GM23338 (cell line): Measurements from ENCODE around the gene SETBP1. TPM values are rescaled to one million over a fixed set of nuclear protein-coding genes. Genes with fewer than 3 reads are reported as not detected.

ENCODE experiments used
- ATAC-seq: fragments of 200-7000 bp; cut with Tn5 transposase; 3 replicates; pipeline ENCODE4 v1.9.1; 2020
- DNase-seq: peaks from one replicate; pipeline ENCODE4 v3.0.0-alpha.2; 2015; ENCODE audit warnings: low spot score
- H2AFZ ChIP-seq: fragments of 200-600 bp; sonication (generic); 2 replicates; pipeline ENCODE4 v1.8.0; 2016; ENCODE audit warnings: antibody characterized with exemption, mild to moderate bottlenecking, moderate library complexity
- H3F3A ChIP-seq: fragments of 200-600 bp; sonication (generic); replicated peaks from 2 replicates; pipeline ENCODE4 v1.8.0; 2017; ENCODE audit warnings: antibody characterized with exemption, mixed run types, low read depth
- H3K27ac ChIP-seq: fragments of 200-600 bp; sonication (generic); 2 replicates; pipeline ENCODE4 v1.6.1; 2016; ENCODE audit warnings: low read depth
- H3K27me3 ChIP-seq: fragments of 200-600 bp; sonication (generic); 2 replicates; pipeline ENCODE4 v1.8.0; 2016; ENCODE audit warnings: mild to moderate bottlenecking, mixed run types, moderate library complexity; ENCODE audit not compliant: insufficient read depth
- H3K36me3 ChIP-seq: fragments of 200-600 bp; sonication (generic); 2 replicates; pipeline ENCODE4 v1.8.0; 2016; ENCODE audit warnings: mild to moderate bottlenecking; ENCODE audit not compliant: insufficient read depth
- H3K4me1 ChIP-seq: fragments of 200-600 bp; sonication (generic); 2 replicates; pipeline ENCODE4 v1.8.0; 2016; ENCODE audit warnings: mild to moderate bottlenecking, moderate library complexity; ENCODE audit not compliant: insufficient read depth
- H3K4me2 ChIP-seq: fragments of 200-600 bp; sonication (generic); 2 replicates; pipeline ENCODE4 v1.7.1; 2017; ENCODE audit warnings: mixed run types
- H3K4me3 ChIP-seq: fragments of 200-600 bp; sonication (generic); 2 replicates; pipeline ENCODE4 v1.6.1; 2016; ENCODE audit warnings: mixed run types
- H3K79me2 ChIP-seq: fragments of 200-600 bp; sonication (generic); replicated peaks from 2 replicates; pipeline ENCODE4 v1.8.0; 2017; ENCODE audit warnings: mild to moderate bottlenecking; ENCODE audit not compliant: insufficient read depth
- H3K9me2 ChIP-seq: fragments of 200-600 bp; sonication (generic); 2 replicates; pipeline ENCODE4 v1.8.0; 2017; ENCODE audit not compliant: insufficient read depth
- H4K20me1 ChIP-seq: fragments of 200-600 bp; sonication (generic); replicated peaks from 2 replicates; pipeline ENCODE4 v1.8.0; 2017; ENCODE audit warnings: mild to moderate bottlenecking; ENCODE audit not compliant: insufficient read depth
- H3K27ac Mint-ChIP-seq: 2 replicates; pipeline ENCODE4 v1.8.0; 2020; ENCODE audit warnings: inconsistent platforms, mild to moderate bottlenecking, moderate library complexity, mixed read lengths
- H3K27me3 Mint-ChIP-seq: 3 replicates; pipeline ENCODE4 v1.8.0; 2022; ENCODE audit warnings: low read depth, mild to moderate bottlenecking, moderate library complexity, mixed read lengths, inconsistent platforms; ENCODE audit not compliant: insufficient read depth, poor library complexity
- H3K36me3 Mint-ChIP-seq: 3 replicates; pipeline ENCODE4 v1.8.0; 2021; ENCODE audit warnings: low read depth, mild to moderate bottlenecking, inconsistent platforms, moderate library complexity, mixed read lengths
- H3K4me1 Mint-ChIP-seq: 3 replicates; pipeline ENCODE4 v1.8.0; 2020; ENCODE audit warnings: mild to moderate bottlenecking, inconsistent platforms, mixed read lengths
- H3K4me3 Mint-ChIP-seq: 3 replicates; pipeline ENCODE4 v1.8.0; 2021; ENCODE audit warnings: moderate library complexity, mild to moderate bottlenecking, inconsistent platforms, mixed read lengths
- H3K9me3 Mint-ChIP-seq: 3 replicates; pipeline ENCODE4 v1.8.0; 2020; ENCODE audit warnings: moderate library complexity, mild to moderate bottlenecking, inconsistent platforms, mixed read lengths
- CREB1 ChIP-seq: fragments of 250-450 bp; sonication (Bioruptor Pico); IDR thresholded peaks from 2 replicates; pipeline ENCODE4 v1.5.0; 2020; ENCODE audit warnings: low read depth, mild to moderate bottlenecking, moderate library complexity
- CTCF ChIP-seq, 2 experiments: fragments of 200-600 bp in 1 of 2; sonication (generic) in 1 of 2; conservative IDR thresholded peaks; 2 replicates each; pipeline versions ENCODE4 v1.5.1 to v1.6.1; 2016 to 2017; ENCODE audit warnings: antibody characterized with exemption in 2 of 2, low read depth in 2 of 2, mild to moderate bottlenecking in 2 of 2, moderate library complexity in 1 of 2
- ETS1 ChIP-seq: IDR thresholded peaks from 2 replicates; pipeline ENCODE4 v1.6.1; 2016; ENCODE audit warnings: antibody characterized with exemption
- EZH2 ChIP-seq: fragments of 200-600 bp; sonication (generic); IDR thresholded peaks from one replicate; pipeline ENCODE4 v1.8.0; 2017; ENCODE audit warnings: antibody characterized with exemption, mild to moderate bottlenecking, low read depth; ENCODE audit not compliant: unreplicated experiment
- EZH2phosphoT487 ChIP-seq: fragments of 200-600 bp; sonication (generic); IDR thresholded peaks from one replicate; pipeline ENCODE4 v1.8.1; 2018; ENCODE audit warnings: antibody characterized with exemption; ENCODE audit not compliant: unreplicated experiment
- JUNB ChIP-seq: IDR thresholded peaks from one replicate; pipeline ENCODE4 v1.6.1; 2016; ENCODE audit warnings: antibody characterized with exemption; ENCODE audit not compliant: unreplicated experiment
- NANOG ChIP-seq: IDR thresholded peaks from 2 replicates; pipeline ENCODE4 v1.6.1; 2016; ENCODE audit warnings: antibody characterized with exemption, borderline replicate concordance
- POLR2AphosphoS5 ChIP-seq: IDR thresholded peaks from 2 replicates; pipeline ENCODE4 v1.6.1; 2016; ENCODE audit warnings: antibody characterized with exemption, low read depth
- STAT1 ChIP-seq: IDR thresholded peaks from one replicate; pipeline ENCODE4 v1.6.1; 2016; ENCODE audit warnings: antibody characterized with exemption; ENCODE audit not compliant: unreplicated experiment
- ZNF114 ChIP-seq: fragments of 250-450 bp; sonication (Bioruptor Pico); IDR thresholded peaks from 2 replicates; pipeline ENCODE4 v1.5.0; 2020; ENCODE audit warnings: mild to moderate bottlenecking, moderate library complexity
- ZNF331 ChIP-seq: fragments of 250-450 bp; sonication (Bioruptor Pico); IDR thresholded peaks from 2 replicates; pipeline ENCODE4 v1.5.0; 2020; ENCODE audit warnings: low read depth, mild to moderate bottlenecking, moderate library complexity
- polyA plus RNA-seq: library from polyadenylated mRNA; unstranded; fragments of >200 nt; fragmentation: Nextera tagmentation; extraction: Ambion mirVana; gene quantifications from 2 replicates; pipeline ENCODE4 v1.2.1, GENCODE V29; 2016
- total RNA-seq: library from RNA; depleted of rRNA; stranded (reverse); fragments of >200 nt; shearing (Covaris generic); gene quantifications from 2 replicates; pipeline ENCODE4 v1.2.3, GENCODE V29; 2014
- TF ChIP-seq, protein P1 (sequence below): fragments of 250-450 bp; sonication (Bioruptor Pico); IDR thresholded peaks from 2 replicates; pipeline ENCODE4 v1.5.0; 2020; ENCODE audit warnings: mild to moderate bottlenecking, moderate library complexity
- TF ChIP-seq, protein P2 (sequence below): IDR thresholded peaks from one replicate; pipeline ENCODE4 v1.6.1; 2018; ENCODE audit warnings: antibody characterized with exemption; ENCODE audit not compliant: unreplicated experiment

Gene SETBP1
- total and polyA plus RNA-seq, 2 experiments from 2014 or later = 1.6 to 5.5 TPM

DNA sequence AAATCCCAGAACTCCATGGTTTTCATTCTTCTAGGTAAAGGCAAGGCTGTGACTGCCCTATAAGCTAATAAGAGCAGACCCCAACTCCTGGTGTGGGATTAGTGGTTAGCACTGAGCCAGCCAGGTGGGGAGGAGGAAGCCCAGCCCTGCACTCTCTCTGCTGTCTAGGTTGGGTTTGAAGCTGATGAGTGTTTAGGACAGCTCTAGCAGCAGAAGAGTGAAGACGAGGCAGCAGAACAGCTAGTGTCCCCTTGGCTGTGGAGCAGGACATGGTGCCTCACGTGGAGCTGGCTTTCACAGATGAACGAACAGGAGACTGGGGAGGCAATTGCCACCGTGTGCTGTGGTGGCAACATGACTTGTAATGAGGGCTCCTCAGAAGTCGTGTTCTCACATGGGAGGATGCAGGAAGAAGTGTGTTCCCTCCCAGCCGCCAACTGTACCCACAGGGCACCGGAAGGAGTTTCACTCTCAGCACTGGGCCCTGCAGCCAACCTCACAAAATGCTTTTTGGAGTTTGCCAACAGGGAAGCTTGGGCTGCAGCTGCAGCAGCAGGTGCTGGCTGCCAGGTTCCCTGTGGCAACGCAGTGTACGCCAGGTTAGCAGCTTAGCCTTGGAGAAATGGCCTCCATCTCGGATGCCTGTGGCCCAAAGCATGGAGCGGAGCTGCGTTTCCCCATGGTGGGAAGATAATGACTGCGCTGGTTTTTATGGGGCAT is 328.2 kb downstream of the SETBP1 start:
- no peak overlapping the region for H3K27ac Mint-ChIP-seq
- Histone ChIP-seq H3K79me2 (no peaks in the 10 kb centered on the region), H3K27me3 (no peaks in the 10 kb centered on the region), H3K4me2 (no peak overlapping the region), H3K4me1 (peaks cover 3% of the 10 kb centered on the region; the same call in 1 of the 2 replicates), H3K36me3 (no peaks in the 10 kb centered on the region), H3K9me2 (no peaks in the 10 kb centered on the region; the same call in 1 of the 2 replicates), H3F3A (no peaks in the 10 kb centered on the region), H3K27ac (no peak overlapping the region), H4K20me1 (no peaks in the 10 kb centered on the region), H3K4me3 (no peak overlapping the region), H2AFZ (no peak overlapping the region)
- DNase-seq (no peak), ATAC-seq (no peak)
- H3K36me3 Mint-ChIP-seq = peaks cover 3% of the 10 kb centered on the region; the same call in 1 of the 3 replicates
- no peaks in the 10 kb centered on the region for H3K9me3 Mint-ChIP-seq
- no peak overlapping the region for H3K4me3 Mint-ChIP-seq
- peaks cover 26% of the 10 kb centered on the region for H3K4me1 Mint-ChIP-seq
- H3K27me3 Mint-ChIP-seq = peaks cover 2% of the 10 kb centered on the region
- no peak for TF ChIP-seq CREB1 (CRISPR knock-in tag)
- no peak for TF ChIP-seq CTCF (conservative IDR thresholded peaks at IDR 0.05; ENCODE audit: low read depth in 2 of 2)
- TF ChIP-seq JUNB = no peak
- no peak for TF ChIP-seq EZH2phosphoT487
- no peak for TF ChIP-seq ETS1
- TF ChIP-seq ZNF114 = no peak
- TF ChIP-seq NANOG = no peak
- TF ChIP-seq, protein P1, sequence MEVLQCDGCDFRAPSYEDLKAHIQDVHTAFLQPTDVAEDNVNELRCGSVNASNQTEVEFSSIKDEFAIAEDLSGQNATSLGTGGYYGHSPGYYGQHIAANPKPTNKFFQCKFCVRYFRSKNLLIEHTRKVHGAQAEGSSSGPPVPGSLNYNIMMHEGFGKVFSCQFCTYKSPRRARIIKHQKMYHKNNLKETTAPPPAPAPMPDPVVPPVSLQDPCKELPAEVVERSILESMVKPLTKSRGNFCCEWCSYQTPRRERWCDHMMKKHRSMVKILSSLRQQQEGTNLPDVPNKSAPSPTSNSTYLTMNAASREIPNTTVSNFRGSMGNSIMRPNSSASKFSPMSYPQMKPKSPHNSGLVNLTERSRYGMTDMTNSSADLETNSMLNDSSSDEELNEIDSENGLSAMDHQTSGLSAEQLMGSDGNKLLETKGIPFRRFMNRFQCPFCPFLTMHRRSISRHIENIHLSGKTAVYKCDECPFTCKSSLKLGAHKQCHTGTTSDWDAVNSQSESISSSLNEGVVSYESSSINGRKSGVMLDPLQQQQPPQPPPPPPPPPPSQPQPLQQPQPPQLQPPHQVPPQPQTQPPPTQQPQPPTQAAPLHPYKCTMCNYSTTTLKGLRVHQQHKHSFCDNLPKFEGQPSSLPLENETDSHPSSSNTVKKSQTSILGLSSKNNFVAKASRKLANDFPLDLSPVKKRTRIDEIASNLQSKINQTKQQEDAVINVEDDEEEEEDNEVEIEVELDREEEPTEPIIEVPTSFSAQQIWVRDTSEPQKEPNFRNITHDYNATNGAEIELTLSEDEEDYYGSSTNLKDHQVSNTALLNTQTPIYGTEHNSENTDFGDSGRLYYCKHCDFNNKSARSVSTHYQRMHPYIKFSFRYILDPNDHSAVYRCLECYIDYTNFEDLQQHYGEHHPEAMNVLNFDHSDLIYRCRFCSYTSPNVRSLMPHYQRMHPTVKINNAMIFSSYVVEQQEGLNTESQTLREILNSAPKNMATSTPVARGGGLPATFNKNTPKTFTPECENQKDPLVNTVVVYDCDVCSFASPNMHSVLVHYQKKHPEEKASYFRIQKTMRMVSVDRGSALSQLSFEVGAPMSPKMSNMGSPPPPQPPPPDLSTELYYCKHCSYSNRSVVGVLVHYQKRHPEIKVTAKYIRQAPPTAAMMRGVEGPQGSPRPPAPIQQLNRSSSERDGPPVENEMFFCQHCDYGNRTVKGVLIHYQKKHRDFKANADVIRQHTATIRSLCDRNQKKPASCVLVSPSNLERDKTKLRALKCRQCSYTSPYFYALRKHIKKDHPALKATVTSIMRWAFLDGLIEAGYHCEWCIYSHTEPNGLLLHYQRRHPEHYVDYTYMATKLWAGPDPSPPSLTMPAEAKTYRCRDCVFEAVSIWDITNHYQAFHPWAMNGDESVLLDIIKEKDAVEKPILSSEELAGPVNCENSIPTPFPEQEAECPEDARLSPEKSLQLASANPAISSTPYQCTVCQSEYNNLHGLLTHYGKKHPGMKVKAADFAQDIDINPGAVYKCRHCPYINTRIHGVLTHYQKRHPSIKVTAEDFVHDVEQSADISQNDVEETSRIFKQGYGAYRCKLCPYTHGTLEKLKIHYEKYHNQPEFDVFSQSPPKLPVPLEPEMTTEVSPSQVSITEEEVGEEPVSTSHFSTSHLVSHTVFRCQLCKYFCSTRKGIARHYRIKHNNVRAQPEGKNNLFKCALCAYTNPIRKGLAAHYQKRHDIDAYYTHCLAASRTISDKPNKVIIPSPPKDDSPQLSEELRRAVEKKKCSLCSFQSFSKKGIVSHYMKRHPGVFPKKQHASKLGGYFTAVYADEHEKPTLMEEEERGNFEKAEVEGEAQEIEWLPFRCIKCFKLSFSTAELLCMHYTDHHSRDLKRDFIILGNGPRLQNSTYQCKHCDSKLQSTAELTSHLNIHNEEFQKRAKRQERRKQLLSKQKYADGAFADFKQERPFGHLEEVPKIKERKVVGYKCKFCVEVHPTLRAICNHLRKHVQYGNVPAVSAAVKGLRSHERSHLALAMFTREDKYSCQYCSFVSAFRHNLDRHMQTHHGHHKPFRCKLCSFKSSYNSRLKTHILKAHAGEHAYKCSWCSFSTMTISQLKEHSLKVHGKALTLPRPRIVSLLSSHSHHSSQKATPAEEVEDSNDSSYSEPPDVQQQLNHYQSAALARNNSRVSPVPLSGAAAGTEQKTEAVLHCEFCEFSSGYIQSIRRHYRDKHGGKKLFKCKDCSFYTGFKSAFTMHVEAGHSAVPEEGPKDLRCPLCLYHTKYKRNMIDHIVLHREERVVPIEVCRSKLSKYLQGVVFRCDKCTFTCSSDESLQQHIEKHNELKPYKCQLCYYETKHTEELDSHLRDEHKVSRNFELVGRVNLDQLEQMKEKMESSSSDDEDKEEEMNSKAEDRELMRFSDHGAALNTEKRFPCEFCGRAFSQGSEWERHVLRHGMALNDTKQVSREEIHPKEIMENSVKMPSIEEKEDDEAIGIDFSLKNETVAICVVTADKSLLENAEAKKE (CRISPR knock-in tag) = no peak
- TF ChIP-seq, protein P2, sequence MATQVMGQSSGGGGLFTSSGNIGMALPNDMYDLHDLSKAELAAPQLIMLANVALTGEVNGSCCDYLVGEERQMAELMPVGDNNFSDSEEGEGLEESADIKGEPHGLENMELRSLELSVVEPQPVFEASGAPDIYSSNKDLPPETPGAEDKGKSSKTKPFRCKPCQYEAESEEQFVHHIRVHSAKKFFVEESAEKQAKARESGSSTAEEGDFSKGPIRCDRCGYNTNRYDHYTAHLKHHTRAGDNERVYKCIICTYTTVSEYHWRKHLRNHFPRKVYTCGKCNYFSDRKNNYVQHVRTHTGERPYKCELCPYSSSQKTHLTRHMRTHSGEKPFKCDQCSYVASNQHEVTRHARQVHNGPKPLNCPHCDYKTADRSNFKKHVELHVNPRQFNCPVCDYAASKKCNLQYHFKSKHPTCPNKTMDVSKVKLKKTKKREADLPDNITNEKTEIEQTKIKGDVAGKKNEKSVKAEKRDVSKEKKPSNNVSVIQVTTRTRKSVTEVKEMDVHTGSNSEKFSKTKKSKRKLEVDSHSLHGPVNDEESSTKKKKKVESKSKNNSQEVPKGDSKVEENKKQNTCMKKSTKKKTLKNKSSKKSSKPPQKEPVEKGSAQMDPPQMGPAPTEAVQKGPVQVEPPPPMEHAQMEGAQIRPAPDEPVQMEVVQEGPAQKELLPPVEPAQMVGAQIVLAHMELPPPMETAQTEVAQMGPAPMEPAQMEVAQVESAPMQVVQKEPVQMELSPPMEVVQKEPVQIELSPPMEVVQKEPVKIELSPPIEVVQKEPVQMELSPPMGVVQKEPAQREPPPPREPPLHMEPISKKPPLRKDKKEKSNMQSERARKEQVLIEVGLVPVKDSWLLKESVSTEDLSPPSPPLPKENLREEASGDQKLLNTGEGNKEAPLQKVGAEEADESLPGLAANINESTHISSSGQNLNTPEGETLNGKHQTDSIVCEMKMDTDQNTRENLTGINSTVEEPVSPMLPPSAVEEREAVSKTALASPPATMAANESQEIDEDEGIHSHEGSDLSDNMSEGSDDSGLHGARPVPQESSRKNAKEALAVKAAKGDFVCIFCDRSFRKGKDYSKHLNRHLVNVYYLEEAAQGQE = no peak
- no peak for TF ChIP-seq STAT1
- TF ChIP-seq ZNF331 (CRISPR knock-in tag) = no peak
- no peak for TF ChIP-seq POLR2AphosphoS5
- no peak for TF ChIP-seq EZH2
